Measurements from ENCODE around the gene FAM98A. TPM values are rescaled to one million over a fixed set of nuclear protein-coding genes. Genes with fewer than 3 reads are reported as not detected.

Gene FAM98A
- total RNA-seq, 1 experiment from 2014 or later = 70.9 TPM

GRCh38 chr2:33603416-33603815, 4.3 kb upstream of the FAM98A start:
- H3K18ac ChIP-seq (ENCODE audit: insufficient read length, low read depth, low read length) = no peak overlapping the region
- H3K4me3 Mint-ChIP-seq = peak overlapping the region in 1 of 2 experiments; percentile 53; a peak in 4 of 5 replicates
- H3K27ac ChIP-seq (ENCODE audit: insufficient read length, low read depth, low read length) = no peak overlapping the region
- H2BK15ac ChIP-seq (ENCODE audit: low read depth, low read length) = no peak overlapping the region
- peaks cover 57 to 62% of the 10 kb centered on the region in 2 experiments for H3K4me1 Mint-ChIP-seq
- peaks cover 6% of the 10 kb centered on the region; the same call in 1 of the 2 replicates for H3K4me1 ChIP-seq (ENCODE audit: insufficient read depth, low read length)
- no peak overlapping the region for H2AFZ ChIP-seq (ENCODE audit: low read length)
- H3K4me2 ChIP-seq (ENCODE audit: insufficient read depth, insufficient read length, low read length) = peak overlapping the region; percentile 39
- no peak overlapping the region for H3K56ac ChIP-seq (ENCODE audit: insufficient read length, low read depth, low read length)
- no peak overlapping the region for H2BK12ac ChIP-seq (ENCODE audit: insufficient read length, low read depth, low read length)
- no peaks in the 10 kb centered on the region for H3K27me3 Mint-ChIP-seq (ENCODE audit: low read depth)
- no peak for TF ChIP-seq CTCF (conservative IDR thresholded peaks at IDR 0.05)
- no peaks in the 10 kb centered on the region for H3K9me3 ChIP-seq (ENCODE audit: control insufficient read depth, low read depth, low read length)
- H3T11ph ChIP-seq (ENCODE audit: low read length) = no peak overlapping the region
- H4K5ac ChIP-seq (ENCODE audit: insufficient read length, low read depth, low read length) = no peak overlapping the region
- no peak for DNase-seq
- WGBS (ENCODE audit: extremely low coverage, insufficient read length, low lambda C conversion rate) = no CpG with 5 or more reads among the region's 3 CpGs
- H4K91ac ChIP-seq (ENCODE audit: insufficient read length, low read depth, low read length) = no peak overlapping the region
- H4K20me1 ChIP-seq (ENCODE audit: control insufficient read depth, insufficient read depth, insufficient read length) = no peaks in the 10 kb centered on the region
- no peak overlapping the region for H2BK5ac ChIP-seq (ENCODE audit: insufficient read length, low read length)
- peaks cover 8% of the 10 kb centered on the region for H3K23me2 ChIP-seq (ENCODE audit: insufficient read length, low read depth, low read length, poor library complexity, severe bottlenecking)
- no peak overlapping the region for H3K9ac ChIP-seq (ENCODE audit: extremely low read depth, insufficient read length, low read length)
- peak overlapping the region; percentile 81 to 92 (median 91) for H3K27ac Mint-ChIP-seq
- H3K36me3 Mint-ChIP-seq (ENCODE audit: insufficient read depth in 1 of 3, low read depth in 3 of 3) = peaks cover 2 to 15% (median 5%) of the 10 kb centered on the region in 3 experiments; a peak in 4 of 7 replicates
- no peak overlapping the region for H2BK20ac ChIP-seq (ENCODE audit: low read depth, low read length, poor library complexity, severe bottlenecking)
- no peaks in the 10 kb centered on the region for H3K27me3 ChIP-seq (ENCODE audit: insufficient read depth, low read length)
- no peak overlapping the region for H3K23ac ChIP-seq (ENCODE audit: insufficient read length, low read depth, low read length)
- no peak overlapping the region for H4K8ac ChIP-seq (replicated peaks; ENCODE audit: insufficient read length, low read depth, low read length)
- peaks cover 1% of the 10 kb centered on the region; the same call in 1 of the 2 replicates for H3K79me2 ChIP-seq (ENCODE audit: insufficient read depth, low read length)
- no peaks in the 10 kb centered on the region; a peak in 1 of 5 replicates for H3K9me3 Mint-ChIP-seq
- H2AK5ac ChIP-seq (ENCODE audit: insufficient read length, low read length) = no peak overlapping the region
- no peak overlapping the region for H2BK120ac ChIP-seq (ENCODE audit: low read depth, low read length, poor library complexity, severe bottlenecking)
- no peaks in the 10 kb centered on the region for H3K79me1 ChIP-seq (ENCODE audit: insufficient read depth, low read depth, low read length, poor library complexity, severe bottlenecking)
- no peak overlapping the region for H3K4ac ChIP-seq (ENCODE audit: low read depth, low read length)
- no peak overlapping the region for H3K14ac ChIP-seq (ENCODE audit: insufficient read depth, low read length)
